Limb (tissue), 2 donors: Measurements from ENCODE around the gene CRIM1.

Experiments used
- DNase-seq, 2 donors: peaks; one replicate each; pipeline ENCODE4 v3.0.0-alpha.2; 2016; ENCODE audit errors: extremely low spot score in 2 of 2

Gene CRIM1

DNA sequence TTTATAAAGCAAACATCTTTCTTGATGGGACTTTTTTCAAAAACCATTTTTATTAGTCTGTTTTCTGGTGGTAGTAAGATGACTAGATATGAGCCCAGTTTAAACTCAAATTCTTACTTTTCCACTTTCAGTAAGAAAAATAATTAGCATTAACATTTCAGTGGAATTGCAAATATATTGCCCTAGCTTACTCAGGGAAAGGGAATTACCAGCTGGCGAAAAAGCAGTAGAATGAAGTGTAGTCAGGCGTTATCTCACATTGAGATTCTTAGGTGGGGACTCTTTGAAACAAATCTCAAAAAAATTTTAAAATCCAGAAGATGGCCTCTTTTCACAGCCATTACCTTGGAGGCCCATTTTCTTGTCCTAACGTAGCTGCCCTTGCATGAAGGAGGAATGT, 65.8 kb downstream of the CRIM1 start:
- DNase-seq, result no peak

DNA sequence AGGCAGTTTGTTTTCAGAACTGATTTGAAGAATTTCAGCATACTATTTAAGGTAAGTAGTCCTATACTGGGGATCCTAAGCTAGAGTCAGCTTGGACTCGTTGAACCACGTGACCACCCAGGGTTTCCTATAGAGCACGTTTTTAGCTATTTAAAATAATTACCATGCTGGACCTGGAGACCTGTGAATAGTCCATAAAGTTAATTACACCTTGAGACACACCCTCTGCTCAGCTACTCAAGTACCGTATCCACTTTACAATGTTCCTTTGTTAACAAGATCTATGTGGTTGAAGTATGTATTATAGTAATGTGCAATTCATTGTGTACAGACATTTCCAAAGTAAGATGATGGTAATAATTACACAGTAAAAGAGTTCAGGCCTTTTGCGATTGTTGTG, 67.6 kb downstream of the CRIM1 start:
- no peak for DNase-seq

DNA sequence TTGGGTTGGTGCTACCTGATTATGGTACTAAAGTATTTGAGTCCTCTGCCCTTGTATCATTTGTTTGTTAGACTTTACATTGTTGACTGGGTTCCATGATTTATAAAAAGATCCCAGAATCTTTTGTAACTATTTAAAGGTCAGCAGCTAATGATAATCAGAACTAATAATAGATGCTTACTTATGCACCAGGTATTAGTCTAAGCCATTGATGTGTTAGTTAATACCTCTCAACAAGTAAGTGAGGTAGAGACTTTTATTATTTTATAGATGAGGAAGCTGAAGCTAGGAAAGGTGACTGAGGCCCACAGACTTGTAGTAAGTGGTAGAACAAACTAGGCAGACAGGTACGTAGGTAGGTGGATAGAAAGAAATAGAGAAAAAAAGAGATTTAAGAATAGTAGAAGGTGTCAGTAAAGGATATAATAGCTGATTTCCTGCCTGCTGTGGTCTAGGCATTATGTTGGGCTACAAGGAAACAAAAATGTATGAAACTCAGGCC, 68.1 kb downstream of the CRIM1 start:
- no peak for DNase-seq

DNA sequence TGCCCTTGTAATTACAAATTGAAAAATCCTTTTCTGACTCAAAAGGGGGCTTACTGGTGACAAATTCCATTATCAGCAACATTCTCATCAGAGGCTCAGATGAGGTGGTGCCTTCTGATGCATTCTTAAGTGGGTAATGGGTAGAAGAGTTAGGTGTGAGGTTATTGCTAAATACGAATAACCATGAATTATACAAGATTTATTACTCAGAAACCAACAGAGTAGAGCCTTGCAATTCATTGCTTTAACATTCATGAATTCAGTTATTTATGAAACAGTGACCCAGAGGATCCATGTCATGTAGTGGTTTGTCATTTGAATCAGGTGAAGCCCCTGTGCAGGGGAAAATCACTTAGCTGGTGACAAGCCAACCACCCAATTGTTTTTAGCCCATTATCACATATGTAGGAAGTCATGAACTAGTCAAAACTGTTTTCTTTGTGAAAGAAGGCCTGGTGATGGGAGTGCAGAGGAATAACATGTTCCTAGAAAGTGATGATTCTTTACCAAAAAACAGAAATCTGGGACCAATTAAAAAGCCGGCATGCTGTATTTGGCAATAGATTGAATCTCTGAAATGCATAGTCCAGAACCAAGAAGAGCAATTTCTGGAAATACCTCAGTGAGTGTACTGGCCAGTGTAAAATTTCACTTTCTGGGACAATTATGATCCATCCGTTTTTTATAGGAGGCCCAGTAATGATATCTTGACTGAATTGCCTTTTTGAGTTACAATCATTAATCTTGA, 70.2 kb downstream of the CRIM1 start:
- DNase-seq, result no peak

DNA sequence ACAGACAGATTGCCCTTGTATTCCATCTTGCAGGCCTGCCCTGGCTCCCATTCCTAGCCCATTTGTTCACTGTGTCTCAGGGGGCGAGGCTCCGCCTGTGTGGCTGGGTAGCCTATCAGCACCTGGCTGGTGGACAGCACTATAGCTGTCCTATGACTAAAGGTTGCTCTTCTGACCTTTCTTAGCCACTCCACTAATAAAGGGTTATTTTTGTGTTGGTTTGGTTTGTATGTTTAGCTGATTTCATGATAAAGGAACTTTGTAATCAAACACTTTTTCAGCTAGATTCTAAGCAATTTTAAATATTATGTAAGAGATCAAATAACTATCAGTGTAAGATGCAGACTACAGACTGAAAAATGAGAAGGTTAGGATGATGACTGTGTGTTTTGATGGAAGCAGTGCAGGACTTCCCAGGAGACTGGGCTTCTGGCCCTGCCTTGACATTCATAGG, 72.2 kb downstream of the CRIM1 start:
- no peak for DNase-seq

DNA sequence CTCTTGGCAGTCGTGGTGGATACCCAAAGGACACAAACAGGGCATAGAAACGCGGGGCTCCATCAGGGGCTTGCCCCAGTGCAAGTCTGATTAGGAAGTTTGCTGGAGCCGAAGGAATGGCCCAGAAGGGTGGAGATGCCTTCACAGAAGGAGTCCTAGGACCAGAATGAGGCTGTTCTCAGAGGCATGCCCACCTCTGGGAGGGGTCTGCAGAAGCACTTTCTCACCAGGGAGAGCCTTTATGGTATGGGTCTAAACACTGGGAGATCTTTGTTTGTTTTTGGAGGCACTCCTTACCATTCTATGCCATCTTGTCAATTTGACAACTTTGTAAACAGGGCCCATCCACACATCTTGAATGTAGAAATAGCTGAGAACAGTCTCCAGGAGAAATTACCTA, 75.0 kb downstream of the CRIM1 start:
- no peak for DNase-seq

DNA sequence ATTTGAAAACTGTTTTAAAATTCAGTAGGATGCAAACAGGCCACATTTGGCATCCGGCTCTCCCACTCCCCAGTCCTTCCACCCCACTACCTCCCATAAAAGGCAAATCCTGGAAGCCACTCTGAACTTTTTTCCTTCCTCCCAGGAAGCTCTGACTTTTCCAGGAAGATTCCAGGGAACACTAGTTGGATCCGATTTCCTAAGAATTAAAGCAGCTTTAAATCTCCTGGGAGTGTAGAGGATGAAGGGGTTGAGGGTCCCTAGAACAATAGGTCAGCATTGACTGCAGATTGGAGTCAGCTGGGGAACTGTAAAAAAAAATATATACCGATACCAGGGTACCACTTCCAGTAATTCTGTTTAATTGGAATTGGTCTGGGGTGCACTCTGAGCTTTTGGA, 76.9 kb downstream of the CRIM1 start:
- DNase-seq, result no peak

DNA sequence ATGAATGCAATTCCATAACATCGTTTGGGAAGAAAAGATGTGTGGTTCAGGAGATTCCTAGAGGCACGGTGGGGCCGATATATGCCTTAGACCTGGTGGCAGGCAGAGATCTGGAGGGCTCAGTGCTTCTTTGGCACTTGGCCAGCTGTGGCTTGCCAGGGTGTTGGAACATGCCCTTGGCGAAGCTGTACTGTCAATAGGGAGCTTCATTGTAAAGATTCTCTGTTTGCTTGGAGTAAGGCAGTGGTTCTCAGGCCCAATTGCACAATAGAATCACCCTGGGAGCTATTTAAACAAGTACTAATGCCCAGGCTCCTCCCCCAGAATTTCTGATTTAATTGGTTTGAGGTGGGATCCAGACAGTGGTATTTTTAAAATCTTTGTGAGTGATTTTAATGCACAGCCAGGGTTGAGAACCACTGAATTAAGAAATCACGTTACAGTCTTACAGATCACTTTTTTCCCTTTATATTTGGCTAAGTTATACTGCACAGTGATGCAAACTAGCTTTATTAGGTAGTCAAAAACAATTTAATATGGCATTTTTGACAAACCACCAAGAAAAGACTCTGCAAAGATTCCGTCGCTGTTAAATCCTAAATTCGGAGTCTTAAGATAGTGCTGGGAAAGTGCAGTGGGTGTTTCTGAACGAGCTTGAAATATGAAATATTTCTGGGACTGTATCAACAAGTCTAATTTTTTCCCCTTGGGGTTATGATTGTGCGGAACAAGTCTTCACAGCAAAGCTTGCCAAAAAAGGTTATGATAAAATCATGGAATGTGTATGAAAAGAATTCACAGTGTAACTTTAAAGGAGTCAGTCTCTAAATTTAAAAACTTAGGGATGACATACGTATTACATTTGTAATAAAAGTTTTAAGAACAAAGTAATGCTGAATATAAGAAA, 78.0 kb downstream of the CRIM1 start:
- peak; percentile 56 to 59 for DNase-seq

DNA sequence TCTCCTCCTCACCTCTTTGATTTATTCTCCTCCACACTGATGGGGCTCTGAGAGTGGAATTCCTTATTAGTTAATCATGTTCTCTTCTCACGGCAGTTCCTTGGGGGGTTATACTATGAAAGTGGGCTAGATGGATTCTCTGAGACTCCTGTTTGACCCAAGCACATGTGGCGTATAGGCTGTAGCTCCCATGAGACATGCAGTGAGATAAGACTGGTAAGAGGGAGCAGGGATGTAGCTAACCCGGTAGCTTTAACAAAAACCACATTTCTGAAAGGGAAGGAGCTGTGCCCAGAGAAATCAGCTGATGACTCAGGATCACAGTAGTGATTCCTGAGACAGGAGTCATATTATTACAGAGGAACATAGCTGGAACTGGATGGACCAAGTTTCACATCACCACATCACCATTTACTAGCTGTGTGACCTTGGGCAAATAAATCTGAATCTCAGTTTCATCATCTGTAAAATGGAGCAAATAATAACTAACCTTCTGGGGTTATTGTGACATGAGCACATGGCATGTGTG, 82.9 kb downstream of the CRIM1 start:
- no peak for DNase-seq

DNA sequence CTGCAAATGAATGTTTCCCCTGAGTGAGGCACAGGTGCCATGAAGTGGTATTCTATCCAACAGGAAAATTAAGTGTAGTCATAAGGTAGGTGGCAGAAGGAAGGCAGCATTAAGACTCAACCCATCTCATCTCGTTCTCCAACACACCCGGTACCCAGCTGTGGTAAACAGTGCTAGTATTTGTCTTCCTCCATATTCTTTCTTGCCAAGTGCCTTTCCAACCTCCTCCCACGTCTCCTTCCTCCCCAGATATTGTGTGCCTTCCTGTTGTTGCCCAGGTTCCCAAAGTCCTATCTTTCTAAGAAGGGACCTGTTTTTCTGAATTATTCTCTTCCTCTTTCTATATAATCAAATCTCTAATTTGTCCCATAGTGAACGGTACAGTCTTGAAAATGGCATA, 83.5 kb downstream of the CRIM1 start:
- no peak for DNase-seq

DNA sequence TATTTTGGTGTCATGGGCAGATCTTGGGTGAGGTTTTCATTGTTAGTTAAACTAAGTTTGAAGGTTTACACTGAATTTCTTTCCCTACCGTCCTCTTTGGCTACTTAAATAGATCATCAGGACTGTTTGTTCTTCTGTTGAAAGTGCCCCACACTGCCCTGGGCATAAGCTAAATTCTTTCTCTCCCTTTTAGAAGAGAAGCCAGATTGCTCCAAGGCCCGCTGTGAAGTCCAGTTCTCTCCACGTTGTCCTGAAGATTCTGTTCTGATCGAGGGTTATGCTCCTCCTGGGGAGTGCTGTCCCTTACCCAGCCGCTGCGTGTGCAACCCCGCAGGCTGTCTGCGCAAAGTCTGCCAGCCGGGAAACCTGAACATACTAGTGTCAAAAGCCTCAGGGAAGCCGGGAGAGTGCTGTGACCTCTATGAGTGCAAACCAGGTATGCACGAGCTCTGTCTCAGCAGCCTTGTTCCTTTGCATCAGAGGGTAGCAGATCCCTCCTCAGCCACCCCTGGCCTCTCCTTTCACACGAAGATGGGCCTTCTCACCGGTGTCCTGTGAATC, 85.6 kb downstream of the CRIM1 start:
- no peak for DNase-seq

DNA sequence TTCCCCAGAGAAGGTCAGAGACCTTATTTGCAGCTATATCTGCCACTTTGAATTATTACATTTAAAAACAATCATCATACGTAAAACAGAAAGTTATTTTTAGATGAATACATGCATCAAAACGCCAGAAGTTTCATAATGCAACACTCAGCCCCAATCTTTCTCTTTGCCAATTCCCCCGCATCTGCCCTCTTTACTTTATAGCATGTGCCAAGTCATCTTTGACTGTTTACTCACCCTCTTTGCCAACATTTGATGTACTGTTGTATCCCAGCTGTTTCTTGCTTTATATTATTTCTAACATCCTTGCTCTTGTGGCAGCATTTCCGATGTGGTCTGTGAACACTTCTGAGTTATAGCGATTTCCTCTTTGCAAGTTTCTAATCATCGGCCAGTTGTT, 86.2 kb downstream of the CRIM1 start:
- peak in 1 of 2 donors; percentile 25 for DNase-seq

DNA sequence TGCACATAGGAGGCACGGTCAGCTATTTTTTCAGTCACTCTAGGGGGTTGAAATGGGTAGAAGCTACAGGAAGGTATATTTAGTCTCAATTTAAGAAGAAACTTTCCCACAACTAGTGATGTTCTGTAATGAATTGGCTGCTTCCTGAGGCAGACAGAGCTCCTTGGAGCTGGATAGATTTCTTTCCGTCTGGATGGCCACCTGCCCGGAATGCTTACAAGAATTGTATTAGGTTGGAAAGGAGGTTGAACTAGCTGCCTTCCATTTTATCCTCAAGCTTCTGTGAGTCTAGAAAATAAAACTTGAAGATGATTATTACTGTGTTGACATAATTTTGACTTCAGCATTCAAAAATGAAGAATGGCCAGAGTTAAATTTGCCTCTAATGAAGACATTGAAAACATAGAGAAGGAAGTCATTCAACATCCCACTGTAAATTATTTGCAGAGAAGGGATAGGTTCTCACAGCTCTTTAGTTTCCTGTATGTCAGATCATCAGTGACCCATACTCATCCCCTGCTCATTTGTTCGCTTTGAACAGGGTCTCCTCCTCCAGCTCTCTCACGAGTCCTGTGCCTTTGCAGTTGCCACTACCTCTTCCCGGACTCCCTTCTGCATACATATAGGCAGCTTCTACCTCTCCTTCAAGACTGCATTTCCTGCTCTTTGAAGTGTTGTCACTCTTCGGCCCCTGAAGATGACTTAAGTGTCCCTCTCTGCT, 88.8 kb downstream of the CRIM1 start:
- peak in 1 of 2 donors; percentile 42 for DNase-seq

DNA sequence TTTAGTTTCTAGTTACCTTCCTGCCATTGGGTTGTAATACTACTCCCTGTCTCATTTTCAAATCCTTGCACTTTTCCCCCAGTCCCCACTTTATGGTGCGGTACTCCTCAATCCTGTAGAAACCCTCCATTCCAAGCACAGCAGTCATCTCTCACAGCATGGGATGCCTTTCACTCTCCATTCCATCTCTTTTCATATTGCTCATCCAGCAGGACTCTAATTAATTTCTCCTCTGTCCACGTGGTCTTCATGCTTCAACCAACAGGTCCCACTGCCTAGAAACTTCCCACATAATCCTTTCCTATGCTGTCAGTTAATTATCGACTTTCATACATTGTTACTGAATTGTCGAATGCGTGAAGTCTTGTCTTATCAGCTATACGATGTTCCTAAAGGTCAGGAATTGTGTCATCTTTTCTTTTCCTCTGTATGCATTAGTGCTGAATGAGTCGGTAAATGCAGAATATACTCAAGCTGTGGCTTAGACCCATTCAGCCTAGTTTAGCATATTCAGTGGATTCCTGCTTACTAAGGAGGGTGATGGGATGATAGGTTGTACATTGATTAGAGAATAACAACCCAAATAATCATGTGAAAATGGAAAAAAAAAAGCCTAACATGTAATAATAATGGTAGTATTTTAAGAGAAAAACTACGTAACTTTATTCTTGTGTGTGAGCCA, 89.7 kb downstream of the CRIM1 start:
- no peak for DNase-seq

DNA sequence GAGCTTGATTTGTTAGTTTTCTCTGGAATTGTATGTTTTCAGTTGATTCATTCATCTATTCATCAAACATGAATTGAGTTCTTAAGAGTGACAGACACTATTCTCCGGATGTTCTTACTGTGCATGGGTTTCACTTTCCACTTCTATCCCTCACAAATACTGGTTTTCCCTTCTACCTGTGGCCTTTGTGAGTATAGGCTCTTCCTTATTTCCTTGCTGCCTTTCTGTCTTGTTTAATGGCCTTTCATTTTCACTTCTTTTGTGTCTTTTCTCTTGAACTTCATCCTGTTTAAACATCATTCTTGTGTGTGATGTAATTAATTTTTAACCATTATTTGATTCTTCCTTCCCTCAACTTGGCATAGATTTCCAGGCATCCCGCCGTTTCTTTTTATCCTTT, 90.7 kb downstream of the CRIM1 start:
- no peak for DNase-seq

DNA sequence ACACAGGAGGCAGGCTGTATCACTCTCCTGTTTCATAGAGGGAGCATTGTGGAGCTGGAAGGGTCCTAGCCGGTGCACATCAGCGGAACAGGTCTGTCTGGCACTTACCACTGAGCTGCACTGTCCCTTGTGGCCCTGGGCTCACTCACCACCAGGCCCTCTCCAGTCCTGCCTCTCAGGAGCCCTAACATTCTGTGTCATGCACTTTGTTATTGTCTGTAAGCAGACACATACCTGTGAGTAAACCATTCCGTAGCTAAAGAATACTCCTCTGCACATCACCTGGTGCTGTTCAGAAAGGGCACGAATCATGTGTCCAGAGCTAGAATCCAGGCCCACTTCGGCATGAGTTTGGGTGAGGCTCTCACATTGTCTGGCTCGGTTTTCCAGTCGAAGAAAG, 93.6 kb downstream of the CRIM1 start:
- no peak for DNase-seq

DNA sequence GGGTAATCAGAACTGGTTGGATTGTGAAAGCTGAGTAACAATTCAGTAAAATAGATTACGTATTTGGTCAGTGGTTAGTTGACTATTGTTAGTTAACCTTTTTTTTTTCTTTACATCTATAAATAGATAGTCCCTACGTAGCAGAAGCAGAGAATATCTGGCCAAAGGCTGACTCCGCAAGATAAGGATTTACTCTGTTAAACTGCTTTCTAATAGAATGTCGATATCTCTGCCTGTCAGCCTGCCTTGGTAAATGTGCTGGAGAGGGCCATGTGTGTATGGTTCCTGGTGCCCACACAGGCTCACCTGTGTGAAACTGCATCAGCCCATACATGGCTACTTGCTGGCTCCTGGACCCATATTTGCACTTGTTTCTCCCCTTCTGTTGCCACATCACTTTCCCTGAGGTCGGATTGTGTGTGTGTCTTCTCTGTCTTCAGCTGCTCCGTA, 94.4 kb downstream of the CRIM1 start:
- no peak for DNase-seq

DNA sequence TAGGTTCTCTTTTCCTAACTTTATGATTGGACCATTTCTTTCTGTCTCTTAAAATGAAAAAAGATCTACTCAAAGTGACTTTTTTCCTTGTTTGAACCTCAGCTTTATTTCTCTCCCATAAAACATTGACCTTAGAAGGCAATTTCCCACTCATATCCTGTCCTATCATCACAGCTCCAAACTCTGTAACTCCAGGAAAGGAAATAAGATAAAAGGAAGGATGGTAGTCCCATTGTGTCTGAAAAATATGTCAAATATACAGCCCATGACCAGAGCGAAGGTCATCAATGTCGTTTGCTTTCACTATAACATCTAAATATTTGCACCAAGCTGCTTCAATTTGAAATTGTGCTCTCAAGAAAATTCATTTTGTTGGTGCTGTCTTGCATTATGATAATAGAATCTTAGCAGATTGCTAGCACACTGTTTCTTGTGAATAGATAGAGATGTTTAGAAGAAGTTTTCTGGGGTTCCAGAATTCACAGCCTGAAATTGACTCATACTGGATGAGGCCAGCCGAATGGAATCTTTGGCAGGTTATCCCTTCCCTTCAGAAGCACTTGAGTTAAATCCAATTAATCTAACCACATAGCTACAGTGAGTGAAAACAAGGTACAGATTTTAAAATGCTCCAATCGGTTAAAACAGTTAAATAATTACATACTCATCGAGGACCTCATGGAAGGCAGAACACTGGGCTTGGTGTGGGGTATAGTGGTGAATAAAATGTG, 95.1 kb downstream of the CRIM1 start:
- DNase-seq, result no peak

DNA sequence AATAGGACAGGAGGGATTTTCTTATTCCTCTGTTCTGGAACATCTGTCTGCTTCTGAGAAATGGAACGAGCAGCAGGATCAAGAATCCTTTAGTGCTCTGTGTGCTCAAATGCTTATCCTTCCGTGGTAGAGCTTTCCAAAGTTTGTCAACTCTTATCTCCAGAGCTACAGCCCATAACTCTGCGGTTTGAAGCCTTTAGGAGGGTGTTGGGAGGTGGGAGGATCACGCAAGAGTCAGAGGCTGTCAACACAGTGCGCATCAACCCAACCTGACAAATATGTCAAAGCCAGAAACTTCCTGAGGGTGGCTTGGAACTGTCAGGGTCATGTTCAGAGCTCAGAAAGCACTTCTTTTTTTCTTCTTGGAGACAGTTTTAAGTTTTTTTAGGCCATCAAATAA, 95.9 kb downstream of the CRIM1 start:
- no peak for DNase-seq

DNA sequence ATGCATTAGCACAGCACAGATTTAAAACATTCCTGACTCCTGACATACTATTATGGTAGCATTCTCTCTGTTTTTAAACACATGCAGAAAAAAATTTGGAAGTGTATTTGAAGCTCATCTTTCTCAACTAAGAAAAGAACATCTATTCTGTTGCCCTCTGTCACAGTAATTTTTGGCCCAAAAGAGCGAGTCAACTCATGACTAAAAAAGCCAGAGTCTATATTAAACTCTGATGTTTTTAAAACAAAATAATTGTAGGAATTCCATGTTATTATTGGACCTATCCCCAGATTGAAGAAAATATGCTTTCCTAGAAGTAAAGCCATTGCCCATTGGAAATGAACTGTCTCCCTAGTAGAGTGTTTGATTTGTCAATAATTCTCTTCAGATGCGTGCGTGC, 96.7 kb downstream of the CRIM1 start:
- peak in 1 of 2 donors; percentile 16 for DNase-seq
